ENCODE data around the gene CAMSAP1.

CAMSAP1 gene

DNA sequence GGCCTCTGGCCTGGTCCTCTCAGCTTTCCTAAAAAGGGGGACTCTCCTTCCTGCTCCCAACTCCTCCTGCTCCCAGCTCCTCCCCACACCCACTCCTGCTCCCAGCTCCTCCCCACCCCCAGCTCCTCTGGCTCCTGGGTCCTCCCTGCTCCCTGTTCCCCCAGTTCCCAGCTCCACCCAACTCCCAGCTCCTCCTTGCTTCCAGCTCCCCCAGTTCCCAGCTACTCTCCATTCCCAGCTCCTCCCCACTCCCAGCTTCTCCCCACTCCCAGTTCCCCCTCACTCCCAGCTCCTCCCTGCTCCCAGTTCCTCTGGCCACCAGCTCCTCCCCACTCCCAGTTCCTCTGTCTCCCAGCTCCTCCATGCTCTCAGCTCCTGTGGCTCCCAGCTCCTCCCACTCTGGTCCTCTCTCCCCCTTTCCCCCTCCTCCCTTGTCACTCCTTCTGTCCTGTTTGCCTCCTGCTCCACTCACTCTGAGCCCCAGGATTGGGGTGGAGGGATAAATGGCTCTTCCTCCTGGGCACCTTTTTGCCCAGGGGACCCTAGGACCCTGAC, 129.6 kb downstream of the CAMSAP1 start:
- Histone ChIP-seq H3K27me3 (ENCODE audit: control insufficient read depth, insufficient read depth, low read length) (peaks cover 3% of the 10 kb centered on the region), H3K9me3 (replicated peaks; ENCODE audit: low read length) (no peaks in the 10 kb centered on the region), H3K9ac (ENCODE audit: low read depth, low read length) (no peak overlapping the region), H3K36me3 (ENCODE audit: insufficient read depth, low read length) (no peaks in the 10 kb centered on the region), H3K4me2 (ENCODE audit: low read length) (no peak overlapping the region), H3K4me3 (ENCODE audit: low read length) (no peak overlapping the region), H3K4me1 (ENCODE audit: control insufficient read depth, insufficient read depth, low read length) (no peaks in the 10 kb centered on the region)

DNA sequence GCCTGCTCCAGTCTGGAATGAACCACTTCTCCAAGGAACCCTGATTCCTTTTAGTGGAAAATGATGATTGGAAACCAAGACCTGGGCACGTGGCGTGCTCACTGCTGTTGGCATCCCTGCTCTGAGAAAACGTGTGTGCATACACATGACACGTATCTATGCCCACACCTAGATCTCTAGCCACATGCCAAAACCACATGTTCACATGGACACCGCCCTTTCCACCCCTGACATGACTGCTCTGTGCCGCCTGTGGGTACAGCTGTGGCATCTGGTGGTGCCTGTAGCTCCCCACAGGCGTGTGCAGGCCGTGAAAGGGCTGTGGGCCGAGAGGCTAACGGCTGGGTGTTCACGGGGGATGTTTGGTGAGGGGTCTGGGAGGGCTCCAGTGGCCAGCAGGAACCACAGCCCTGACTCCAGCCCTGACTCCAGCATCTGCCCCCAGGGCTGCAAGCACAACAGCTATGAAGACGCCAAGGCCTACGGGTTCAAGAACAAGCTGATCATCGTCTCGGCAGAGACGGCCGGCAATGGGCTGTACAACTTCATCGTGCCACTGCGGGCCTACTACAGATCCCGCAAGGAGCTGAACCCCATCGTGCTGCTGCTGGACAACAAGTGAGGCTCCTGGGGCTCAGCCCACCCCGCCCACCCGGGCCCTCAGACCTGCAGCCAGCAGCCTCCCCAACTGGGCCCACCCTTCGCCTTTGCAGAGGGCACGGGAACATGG, 130.3 kb downstream of the CAMSAP1 start:
- no peak overlapping the region for H3K9ac ChIP-seq (ENCODE audit: low read depth, low read length)
- no peaks in the 10 kb centered on the region for H3K27me3 ChIP-seq (ENCODE audit: control insufficient read depth, insufficient read depth, low read length)
- no peaks in the 10 kb centered on the region for H3K9me3 ChIP-seq (replicated peaks; ENCODE audit: low read length)
- no peak overlapping the region for H3K4me3 ChIP-seq (ENCODE audit: low read length)
- no peak overlapping the region for H3K4me2 ChIP-seq (ENCODE audit: low read length)
- no peaks in the 10 kb centered on the region for H3K36me3 ChIP-seq (ENCODE audit: insufficient read depth, low read length)
- no peaks in the 10 kb centered on the region for H3K4me1 ChIP-seq (ENCODE audit: control insufficient read depth, insufficient read depth, low read length)

- Histone ChIP-seq H3K4me1 (ENCODE audit: control insufficient read depth, insufficient read depth, low read length) (no peaks in the 10 kb centered on the region), H3K4me3 (ENCODE audit: low read length) (no peak overlapping the region), H3K9ac (ENCODE audit: low read depth, low read length) (no peak overlapping the region), H3K4me2 (ENCODE audit: low read length) (no peak overlapping the region), H3K27me3 (ENCODE audit: control insufficient read depth, insufficient read depth, low read length) (no peaks in the 10 kb centered on the region), H3K36me3 (ENCODE audit: insufficient read depth, low read length) (no peaks in the 10 kb centered on the region), H3K9me3 (replicated peaks; ENCODE audit: low read length) (no peaks in the 10 kb centered on the region)
Observed at GRCh38 chr9:135775911-135776310, 131.4 kb downstream of the CAMSAP1 start.

DNA sequence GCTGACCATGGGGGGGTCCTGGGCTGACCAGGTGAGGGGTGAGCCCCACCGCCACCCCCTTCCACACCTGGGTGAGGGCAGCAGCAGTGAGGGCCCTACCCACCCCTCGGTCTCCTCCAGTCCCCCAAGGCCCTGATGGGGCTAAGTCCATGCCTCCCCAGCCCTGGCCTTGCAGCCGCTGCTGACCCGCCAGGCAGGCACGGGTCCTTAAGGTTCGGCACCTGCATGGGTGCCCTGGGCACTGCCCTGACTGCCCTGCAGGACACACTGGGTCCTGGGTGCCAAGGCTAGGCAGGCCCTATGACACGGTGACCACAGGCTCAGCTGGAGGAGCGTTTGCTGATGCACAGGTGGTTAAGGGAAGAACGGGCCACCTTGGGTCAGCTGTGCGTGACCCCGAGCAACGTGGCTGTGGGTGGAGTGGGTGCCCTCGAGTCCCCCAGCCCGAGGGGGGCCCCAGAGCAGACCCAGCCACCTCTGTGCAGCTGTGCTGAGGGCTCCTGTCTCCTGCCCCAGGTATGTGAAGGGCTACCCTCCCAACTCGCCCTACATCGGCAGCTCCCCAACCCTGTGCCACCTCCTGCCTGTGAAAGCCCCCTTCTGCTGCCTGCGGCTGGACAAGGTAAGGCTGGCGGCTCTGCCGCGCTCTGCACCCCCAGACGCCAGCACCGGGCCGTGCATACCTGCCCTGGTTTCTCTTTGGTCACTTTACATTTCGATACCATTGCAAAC, 132.4 kb downstream of the CAMSAP1 start:
- H3K9ac ChIP-seq (ENCODE audit: low read depth, low read length) = no peak overlapping the region
- H3K36me3 ChIP-seq (ENCODE audit: insufficient read depth, low read length) = no peaks in the 10 kb centered on the region
- H3K9me3 ChIP-seq (replicated peaks; ENCODE audit: low read length) = no peaks in the 10 kb centered on the region
- H3K4me2 ChIP-seq (ENCODE audit: low read length) = no peak overlapping the region
- H3K4me3 ChIP-seq (ENCODE audit: low read length) = no peak overlapping the region
- H3K27me3 ChIP-seq (ENCODE audit: control insufficient read depth, insufficient read depth, low read length) = no peaks in the 10 kb centered on the region
- H3K4me1 ChIP-seq (ENCODE audit: control insufficient read depth, insufficient read depth, low read length) = no peaks in the 10 kb centered on the region

DNA sequence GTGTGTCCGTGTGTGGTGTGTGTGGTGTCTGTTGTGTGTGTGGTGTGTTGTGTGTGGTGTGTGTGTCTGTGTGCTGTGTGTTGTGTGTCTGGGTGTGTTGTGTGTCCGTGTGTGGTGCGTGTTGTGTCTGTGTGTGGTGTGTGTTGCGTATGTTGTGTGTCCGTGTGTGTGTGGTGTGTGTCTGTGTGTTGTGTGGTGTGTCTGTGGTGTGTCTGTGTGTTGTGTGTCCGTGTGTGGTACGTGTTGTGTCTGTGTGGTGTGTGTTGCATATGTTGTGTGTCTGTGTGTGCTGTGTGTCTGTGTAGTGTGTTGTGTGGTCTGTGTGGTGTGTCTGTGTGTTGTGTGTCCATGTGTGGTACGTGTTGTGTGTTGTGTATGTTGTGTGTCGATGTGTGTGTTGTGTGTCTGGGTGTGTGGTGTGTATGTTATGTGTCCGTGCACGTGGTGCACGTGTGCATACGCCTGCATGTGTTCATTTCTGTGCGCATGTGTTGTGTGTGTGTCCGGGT, 133.1 kb downstream of the CAMSAP1 start:
- Histone ChIP-seq H3K9me3 (replicated peaks; ENCODE audit: low read length) (no peaks in the 10 kb centered on the region), H3K36me3 (ENCODE audit: insufficient read depth, low read length) (no peaks in the 10 kb centered on the region), H3K4me3 (ENCODE audit: low read length) (no peak overlapping the region), H3K4me1 (ENCODE audit: control insufficient read depth, insufficient read depth, low read length) (no peaks in the 10 kb centered on the region), H3K4me2 (ENCODE audit: low read length) (no peak overlapping the region), H3K9ac (ENCODE audit: low read depth, low read length) (no peak overlapping the region), H3K27me3 (ENCODE audit: control insufficient read depth, insufficient read depth, low read length) (no peaks in the 10 kb centered on the region)

- no peaks in the 10 kb centered on the region for H3K36me3 ChIP-seq (ENCODE audit: insufficient read depth, low read length)
- H3K9ac ChIP-seq (ENCODE audit: low read depth, low read length) = no peak overlapping the region
- no peak overlapping the region for H3K4me3 ChIP-seq (ENCODE audit: low read length)
- no peaks in the 10 kb centered on the region for H3K4me1 ChIP-seq (ENCODE audit: control insufficient read depth, insufficient read depth, low read length)
- H3K9me3 ChIP-seq (replicated peaks; ENCODE audit: low read length) = no peaks in the 10 kb centered on the region
- no peak overlapping the region for H3K4me2 ChIP-seq (ENCODE audit: low read length)
- no peaks in the 10 kb centered on the region for H3K27me3 ChIP-seq (ENCODE audit: control insufficient read depth, insufficient read depth, low read length)
Observed at GRCh38 chr9:135773530-135774238, 133.7 kb downstream of the CAMSAP1 start.

DNA sequence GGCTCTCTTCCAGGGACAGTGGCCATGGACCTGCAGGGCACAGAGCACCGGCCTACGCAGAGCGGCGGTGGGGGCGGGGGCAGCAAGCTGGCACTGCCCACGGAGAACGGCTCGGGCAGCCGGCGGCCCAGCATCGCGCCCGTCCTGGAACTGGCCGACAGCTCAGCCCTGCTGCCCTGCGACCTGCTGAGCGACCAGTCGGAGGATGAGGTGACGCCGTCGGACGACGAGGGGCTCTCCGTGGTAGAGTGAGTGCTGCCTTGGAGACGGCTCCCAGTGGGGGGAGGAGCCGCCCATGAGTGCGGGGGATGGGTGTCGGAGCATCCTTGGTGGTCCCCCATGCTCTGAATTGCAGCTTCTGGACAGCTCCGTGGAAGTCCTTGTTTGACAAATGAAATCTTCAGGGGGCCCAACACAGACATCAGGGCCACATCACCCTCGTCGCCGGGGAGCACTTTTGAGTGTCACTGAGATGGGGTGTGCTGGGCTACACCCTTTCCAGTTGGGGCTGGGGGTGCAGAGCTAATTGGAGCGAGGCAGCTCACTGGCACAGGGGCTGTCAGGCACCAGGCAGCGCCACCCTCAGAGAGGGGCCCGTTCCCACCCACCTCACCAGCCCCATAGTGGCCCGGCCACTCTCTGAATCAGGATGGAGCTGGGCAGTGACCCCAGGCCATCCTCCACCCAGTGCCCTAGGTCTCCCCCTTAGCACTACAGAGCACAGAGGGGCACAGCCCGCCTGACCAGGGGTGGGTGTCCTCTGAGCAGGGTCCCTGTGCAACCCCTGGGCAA, 134.4 kb downstream of the CAMSAP1 start:
- Histone ChIP-seq H3K9ac (ENCODE audit: low read depth, low read length) (no peak overlapping the region), H3K4me3 (ENCODE audit: low read length) (no peak overlapping the region), H3K27me3 (ENCODE audit: control insufficient read depth, insufficient read depth, low read length) (no peaks in the 10 kb centered on the region), H3K9me3 (replicated peaks; ENCODE audit: low read length) (no peaks in the 10 kb centered on the region), H3K36me3 (ENCODE audit: insufficient read depth, low read length) (no peaks in the 10 kb centered on the region), H3K4me2 (ENCODE audit: low read length) (no peak overlapping the region), H3K4me1 (ENCODE audit: control insufficient read depth, insufficient read depth, low read length) (no peaks in the 10 kb centered on the region)

- Histone ChIP-seq H3K9me3 (replicated peaks; ENCODE audit: low read length) (no peaks in the 10 kb centered on the region), H3K27me3 (ENCODE audit: control insufficient read depth, insufficient read depth, low read length) (no peaks in the 10 kb centered on the region), H3K36me3 (ENCODE audit: insufficient read depth, low read length) (no peaks in the 10 kb centered on the region), H3K4me2 (ENCODE audit: low read length) (no peak overlapping the region), H3K4me1 (ENCODE audit: control insufficient read depth, insufficient read depth, low read length) (no peaks in the 10 kb centered on the region), H3K4me3 (ENCODE audit: low read length) (no peak overlapping the region), H3K9ac (ENCODE audit: low read depth, low read length) (no peak overlapping the region)
Observed at GRCh38 chr9:135772056-135772646, 135.2 kb downstream of the CAMSAP1 start.

DNA sequence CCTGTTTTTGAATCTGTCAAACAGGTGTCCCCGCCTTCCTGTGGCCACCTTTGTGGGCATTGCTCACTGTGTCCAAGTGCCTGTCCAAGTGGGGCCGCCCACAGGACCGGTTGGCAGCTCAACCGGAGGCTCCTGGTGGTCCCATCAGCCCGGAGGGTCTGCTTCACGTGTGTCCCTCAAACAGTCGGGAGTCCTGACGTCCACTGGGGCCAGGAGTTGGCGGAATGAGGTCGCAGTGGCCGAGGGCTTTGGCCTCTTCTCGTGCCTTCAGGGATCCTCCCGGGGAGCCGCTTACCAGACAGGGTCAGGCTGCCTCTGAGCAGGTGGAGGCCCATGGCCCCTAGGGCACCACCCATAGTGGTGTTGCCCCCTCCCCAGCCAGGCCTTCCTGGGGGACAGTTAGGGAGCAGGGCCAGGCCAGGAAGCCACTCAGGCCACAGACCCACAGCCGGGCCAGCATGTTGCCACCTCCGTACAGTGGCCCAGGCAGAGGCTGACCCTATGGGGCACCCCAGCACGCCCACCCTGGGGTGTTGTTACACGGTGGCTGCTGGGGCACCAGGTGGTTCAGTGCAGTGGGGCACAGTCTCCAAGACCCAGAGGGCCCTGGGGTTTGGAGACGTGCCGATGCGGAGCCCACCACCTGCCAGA, 135.8 kb downstream of the CAMSAP1 start:
- Histone ChIP-seq H3K4me2 (ENCODE audit: low read length) (no peak overlapping the region), H3K9me3 (replicated peaks; ENCODE audit: low read length) (no peaks in the 10 kb centered on the region)

GRCh38 chr9:135770771-135771170, 136.6 kb downstream of the CAMSAP1 start:
- H3K9me3 ChIP-seq (replicated peaks; ENCODE audit: low read length) = peaks cover 6% of the 10 kb centered on the region
- no peaks in the 10 kb centered on the region for H3K36me3 ChIP-seq (ENCODE audit: insufficient read depth, low read length)
- H3K4me3 ChIP-seq (ENCODE audit: low read length) = no peak overlapping the region
- H3K27me3 ChIP-seq (ENCODE audit: control insufficient read depth, insufficient read depth, low read length) = no peaks in the 10 kb centered on the region
- H3K4me2 ChIP-seq (ENCODE audit: low read length) = no peak overlapping the region
- no peaks in the 10 kb centered on the region for H3K4me1 ChIP-seq (ENCODE audit: control insufficient read depth, insufficient read depth, low read length)
- H3K9ac ChIP-seq (ENCODE audit: low read depth, low read length) = no peak overlapping the region

More for the DNA sequence above, 135.8 kb downstream of the CAMSAP1 start:
- Histone ChIP-seq H3K9ac (ENCODE audit: low read depth, low read length) (no peak overlapping the region), H3K4me1 (ENCODE audit: control insufficient read depth, insufficient read depth, low read length) (no peaks in the 10 kb centered on the region), H3K36me3 (ENCODE audit: insufficient read depth, low read length) (no peaks in the 10 kb centered on the region), H3K27me3 (ENCODE audit: control insufficient read depth, insufficient read depth, low read length) (no peaks in the 10 kb centered on the region), H3K4me3 (ENCODE audit: low read length) (no peak overlapping the region)

Measured in skeletal muscle satellite cell (primary cell).